H7 (cell line): ENCODE results near the gene HOMER2. TPM values are rescaled to one million over a fixed set of nuclear protein-coding genes. Genes with fewer than 3 reads are reported as not detected.
A peak's percentile ranks its signal among the peaks of the same experiment; 100 is the strongest.

Experiments used
- DNase-seq: peaks from one replicate; pipeline ENCODE4 v3.0.0; 2012
- H3K27me3 ChIP-seq: 2 replicates; pipeline ENCODE4 v1.6.0; 2011; ENCODE audit warnings: mild to moderate bottlenecking, low read length; ENCODE audit not compliant: control insufficient read depth, insufficient read depth
- H3K36me3 ChIP-seq: replicated peaks from 2 replicates; pipeline ENCODE4 v1.5.1; 2011; ENCODE audit warnings: low read length; ENCODE audit not compliant: control insufficient read depth, insufficient read depth
- H3K4me3 ChIP-seq: 2 replicates; pipeline ENCODE4 v1.5.1; 2011; ENCODE audit warnings: low read depth, mild to moderate bottlenecking, control low read depth, low read length, moderate library complexity; ENCODE audit not compliant: insufficient read depth
- total RNA-seq: library from RNA; depleted of rRNA; stranded (reverse); fragments of >200 nt; shearing (Covaris generic); gene quantifications from 2 replicates; pipeline ENCODE4 v1.2.3, GENCODE V29; 2014

HOMER2 gene
- total RNA-seq, 1 experiment from 2014 or later = 13.9 TPM

GRCh38 chr15:82812994-82813393 lies 139.5 kb downstream of the HOMER2 start:
- Histone ChIP-seq H3K27me3 (no peaks in the 10 kb centered on the region), H3K36me3 (no peaks in the 10 kb centered on the region; the same call in 1 of the 2 replicates), H3K4me3 (no peak overlapping the region)
- no peak for DNase-seq

- Histone ChIP-seq H3K36me3 (no peaks in the 10 kb centered on the region; the same call in 1 of the 2 replicates), H3K4me3 (peak overlapping the region; percentile 90), H3K27me3 (no peaks in the 10 kb centered on the region)
- no peak for DNase-seq
Observed at GRCh38 chr15:82810890-82811426, 141.6 kb downstream of the HOMER2 start.

DNA sequence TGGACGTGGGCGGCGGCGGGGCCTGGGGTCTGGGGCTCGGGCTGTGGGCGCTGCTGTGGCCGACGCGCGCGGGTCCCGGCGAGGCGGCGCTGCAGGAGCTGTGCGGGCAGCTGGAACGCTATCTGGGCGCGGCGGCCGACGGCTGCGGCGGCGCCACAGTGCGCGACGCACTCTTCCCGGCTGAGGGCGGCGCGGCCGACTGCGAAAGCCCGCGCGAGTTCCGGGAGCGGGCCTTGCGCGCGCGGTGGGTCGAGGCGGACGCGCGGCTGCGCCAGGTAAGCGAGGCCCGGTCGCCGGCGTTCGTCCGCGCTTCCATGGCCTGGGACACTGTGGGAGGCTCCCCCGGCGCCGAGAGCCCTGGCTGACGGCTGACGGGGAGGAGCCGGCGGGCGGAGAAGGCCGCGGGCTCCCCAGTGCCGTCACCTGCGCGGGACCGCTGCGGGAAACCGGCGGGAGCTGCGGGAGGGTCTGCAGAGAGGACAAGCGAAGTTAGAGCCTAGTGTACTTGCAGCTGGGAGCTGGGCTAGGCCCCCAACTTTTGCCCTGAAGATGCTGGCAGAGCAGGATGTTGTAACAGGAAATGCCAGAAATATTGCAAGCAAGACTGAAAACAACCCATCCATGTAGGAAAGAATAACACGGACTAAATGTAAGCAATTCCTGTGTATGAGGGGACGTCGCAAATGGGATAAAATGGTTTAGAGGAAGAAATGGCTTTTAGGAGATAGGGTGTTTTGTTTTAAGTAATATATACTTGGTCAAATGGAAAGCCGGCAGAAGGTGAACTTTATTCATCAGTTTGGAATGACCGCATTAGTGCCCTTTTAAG lies 142.2 kb downstream of the HOMER2 start:
- Histone ChIP-seq H3K4me3 (peak overlapping the region; percentile 90), H3K36me3 (no peaks in the 10 kb centered on the region; the same call in 1 of the 2 replicates)
- peak; percentile 72 for DNase-seq

GRCh38 chr15:82809308-82810060 lies 143.0 kb downstream of the HOMER2 start, which contains the start of gene WHAMM:
Gene WHAMM (plus strand): TSS chr15:82809628. CDS start chr15:82809727, 99 bp downstream.
- Histone ChIP-seq H3K36me3 (no peaks in the 10 kb centered on the region; the same call in 1 of the 2 replicates), H3K4me3 (peak within 1 kb of the TSS; percentile 90), H3K27me3 (no peaks in the 10 kb centered on the region)
- DNase-seq = peak; percentile 96

More for the DNA sequence above, 142.2 kb downstream of the HOMER2 start:
- H3K27me3 ChIP-seq = no peaks in the 10 kb centered on the region

- Histone ChIP-seq H3K4me3 (no peak overlapping the region), H3K36me3 (no peaks in the 10 kb centered on the region), H3K27me3 (no peaks in the 10 kb centered on the region)
- DNase-seq = no peak
Observed at GRCh38 chr15:82808634-82809041, 143.9 kb downstream of the HOMER2 start.

GRCh38 chr15:82807920-82808633 lies 144.4 kb downstream of the HOMER2 start:
- H3K27me3 ChIP-seq = no peaks in the 10 kb centered on the region
- no peaks in the 10 kb centered on the region for H3K36me3 ChIP-seq
- no peak overlapping the region for H3K4me3 ChIP-seq
- no peak for DNase-seq

DNA sequence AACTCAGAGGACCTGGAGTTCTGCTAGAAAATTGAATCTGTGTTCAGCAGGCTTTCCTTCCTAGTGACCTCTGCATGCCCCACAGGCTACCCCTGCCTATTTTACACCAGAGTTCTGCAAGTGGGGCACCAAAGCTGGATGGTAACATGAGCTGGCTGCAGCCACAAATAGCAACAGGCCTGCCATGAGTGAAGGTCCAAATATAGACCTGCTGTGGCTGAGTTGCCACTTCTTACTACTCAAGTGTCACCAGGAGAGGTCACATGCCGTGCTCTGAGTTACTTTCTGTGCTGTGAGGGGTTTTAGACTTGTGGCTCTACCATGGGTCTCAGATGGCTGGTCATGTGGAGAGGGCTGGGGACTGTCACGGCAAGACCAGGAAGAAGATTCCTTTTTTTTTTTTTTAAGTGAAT lies 146.5 kb downstream of the HOMER2 start, which contains the start of gene FSD2:
FSD2 (minus strand) TSS at position 76 of the 413 bp plus-strand sequence. CDS start 18,679 bp downstream, outside the sequence.
- Histone ChIP-seq H3K27me3 (peaks cover 4% of the 10 kb centered on the region; the same call in 1 of the 2 replicates), H3K36me3 (no peaks in the 10 kb centered on the region), H3K4me3 (no peak within 1 kb of the TSS)
- no peak for DNase-seq

DNA sequence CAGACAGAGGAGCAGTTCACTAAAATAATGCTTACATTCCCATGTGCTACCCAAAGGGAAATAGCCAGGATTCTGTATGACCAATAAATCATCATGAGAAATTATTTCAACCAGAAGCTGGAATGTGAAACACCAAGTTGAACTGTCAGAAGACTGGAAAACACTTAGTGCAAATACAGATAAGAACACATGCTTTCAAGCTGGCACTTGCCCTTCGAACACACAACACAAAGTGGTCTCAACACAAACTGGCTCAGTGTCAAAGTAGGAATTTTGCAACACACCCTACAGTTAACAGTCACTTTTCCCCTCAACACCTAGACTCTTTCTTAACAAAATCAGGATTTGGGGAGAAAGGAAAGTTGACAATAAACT lies 148.0 kb downstream of the HOMER2 start:
- Histone ChIP-seq H3K4me3 (no peak overlapping the region), H3K27me3 (peaks cover 4% of the 10 kb centered on the region; the same call in 1 of the 2 replicates), H3K36me3 (no peaks in the 10 kb centered on the region)
- DNase-seq = no peak

GRCh38 chr15:82803793-82804574 lies 148.5 kb downstream of the HOMER2 start:
- H3K4me3 ChIP-seq = no peak overlapping the region
- H3K27me3 ChIP-seq = peaks cover 4% of the 10 kb centered on the region; the same call in 1 of the 2 replicates
- no peak for DNase-seq
- H3K36me3 ChIP-seq = no peaks in the 10 kb centered on the region

- H3K4me3 ChIP-seq = no peak overlapping the region
- no peaks in the 10 kb centered on the region for H3K36me3 ChIP-seq
- DNase-seq = no peak
- H3K27me3 ChIP-seq = peaks cover 4% of the 10 kb centered on the region; the same call in 1 of the 2 replicates
Observed at GRCh38 chr15:82802497-82802896, 150.0 kb downstream of the HOMER2 start.

- peaks cover 4% of the 10 kb centered on the region; the same call in 1 of the 2 replicates for H3K27me3 ChIP-seq
- no peaks in the 10 kb centered on the region for H3K36me3 ChIP-seq
- H3K4me3 ChIP-seq = no peak overlapping the region
- DNase-seq = no peak
Observed at GRCh38 chr15:82799183-82799841, 153.2 kb downstream of the HOMER2 start.
